ENCODE results near the gene MRTFA.

DNA sequence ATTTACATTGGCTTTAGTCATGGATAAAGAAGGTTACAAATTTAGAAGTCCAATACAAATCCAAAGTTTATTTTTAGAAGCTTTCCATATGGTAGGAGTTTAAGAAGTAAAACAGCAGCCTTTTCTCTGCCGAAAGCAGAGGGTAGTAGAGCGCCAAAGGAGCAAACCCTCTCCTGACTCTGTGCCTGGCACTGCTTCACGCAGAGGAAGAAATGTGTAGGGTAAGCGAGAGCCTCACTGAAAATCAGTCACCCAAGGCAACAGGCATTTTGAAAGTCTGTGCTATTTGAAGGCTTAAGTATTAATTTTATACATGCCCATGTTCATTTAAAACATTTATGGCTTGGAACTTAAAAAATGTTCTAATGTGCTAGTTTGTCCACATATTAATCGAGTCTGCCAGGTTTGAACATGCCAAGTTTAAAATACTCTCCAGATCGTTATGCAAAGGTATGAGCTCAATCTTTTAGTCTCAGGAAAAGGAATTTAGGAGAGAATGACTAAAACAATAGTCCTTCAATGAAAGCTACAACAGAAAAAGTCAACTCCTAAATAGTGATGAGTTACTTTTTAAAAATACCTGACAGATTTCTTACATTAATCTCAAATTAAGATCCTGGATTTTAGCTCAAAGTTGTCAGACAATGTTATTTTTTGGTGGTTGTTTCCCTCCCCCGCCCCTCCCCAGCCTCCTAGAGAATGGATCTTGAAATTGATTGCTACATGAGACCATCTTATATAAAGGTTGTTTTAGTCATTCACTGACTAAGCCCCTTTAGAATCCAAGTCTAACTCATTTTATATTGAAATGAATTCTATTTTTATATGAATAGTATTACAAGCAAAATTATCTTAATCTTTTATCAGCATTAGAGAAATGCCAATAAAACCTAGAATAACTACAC, 38.7 kb downstream of the MRTFA start:
- TF ChIP-seq LEF1 (IDR thresholded peaks at IDR 0.05; ENCODE audit: borderline replicate concordance) = no peak
- TF ChIP-seq, protein P1, sequence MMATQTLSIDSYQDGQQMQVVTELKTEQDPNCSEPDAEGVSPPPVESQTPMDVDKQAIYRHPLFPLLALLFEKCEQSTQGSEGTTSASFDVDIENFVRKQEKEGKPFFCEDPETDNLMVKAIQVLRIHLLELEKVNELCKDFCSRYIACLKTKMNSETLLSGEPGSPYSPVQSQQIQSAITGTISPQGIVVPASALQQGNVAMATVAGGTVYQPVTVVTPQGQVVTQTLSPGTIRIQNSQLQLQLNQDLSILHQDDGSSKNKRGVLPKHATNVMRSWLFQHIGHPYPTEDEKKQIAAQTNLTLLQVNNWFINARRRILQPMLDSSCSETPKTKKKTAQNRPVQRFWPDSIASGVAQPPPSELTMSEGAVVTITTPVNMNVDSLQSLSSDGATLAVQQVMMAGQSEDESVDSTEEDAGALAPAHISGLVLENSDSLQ (IDR thresholded peaks at IDR 0.05) = no peak
